Pericardium fibroblast (primary cell): ENCODE results near the gene ZNF541. TPM values are rescaled to one million over a fixed set of nuclear protein-coding genes. Genes with fewer than 3 reads are reported as not detected.

Experiments
- total RNA-seq: library from RNA; depleted of rRNA; stranded (reverse); fragments of >200 nt; gene quantifications from 2 replicates; pipeline ENCODE4 v1.2.3, GENCODE V29; 2015

ZNF541 gene, protein sequence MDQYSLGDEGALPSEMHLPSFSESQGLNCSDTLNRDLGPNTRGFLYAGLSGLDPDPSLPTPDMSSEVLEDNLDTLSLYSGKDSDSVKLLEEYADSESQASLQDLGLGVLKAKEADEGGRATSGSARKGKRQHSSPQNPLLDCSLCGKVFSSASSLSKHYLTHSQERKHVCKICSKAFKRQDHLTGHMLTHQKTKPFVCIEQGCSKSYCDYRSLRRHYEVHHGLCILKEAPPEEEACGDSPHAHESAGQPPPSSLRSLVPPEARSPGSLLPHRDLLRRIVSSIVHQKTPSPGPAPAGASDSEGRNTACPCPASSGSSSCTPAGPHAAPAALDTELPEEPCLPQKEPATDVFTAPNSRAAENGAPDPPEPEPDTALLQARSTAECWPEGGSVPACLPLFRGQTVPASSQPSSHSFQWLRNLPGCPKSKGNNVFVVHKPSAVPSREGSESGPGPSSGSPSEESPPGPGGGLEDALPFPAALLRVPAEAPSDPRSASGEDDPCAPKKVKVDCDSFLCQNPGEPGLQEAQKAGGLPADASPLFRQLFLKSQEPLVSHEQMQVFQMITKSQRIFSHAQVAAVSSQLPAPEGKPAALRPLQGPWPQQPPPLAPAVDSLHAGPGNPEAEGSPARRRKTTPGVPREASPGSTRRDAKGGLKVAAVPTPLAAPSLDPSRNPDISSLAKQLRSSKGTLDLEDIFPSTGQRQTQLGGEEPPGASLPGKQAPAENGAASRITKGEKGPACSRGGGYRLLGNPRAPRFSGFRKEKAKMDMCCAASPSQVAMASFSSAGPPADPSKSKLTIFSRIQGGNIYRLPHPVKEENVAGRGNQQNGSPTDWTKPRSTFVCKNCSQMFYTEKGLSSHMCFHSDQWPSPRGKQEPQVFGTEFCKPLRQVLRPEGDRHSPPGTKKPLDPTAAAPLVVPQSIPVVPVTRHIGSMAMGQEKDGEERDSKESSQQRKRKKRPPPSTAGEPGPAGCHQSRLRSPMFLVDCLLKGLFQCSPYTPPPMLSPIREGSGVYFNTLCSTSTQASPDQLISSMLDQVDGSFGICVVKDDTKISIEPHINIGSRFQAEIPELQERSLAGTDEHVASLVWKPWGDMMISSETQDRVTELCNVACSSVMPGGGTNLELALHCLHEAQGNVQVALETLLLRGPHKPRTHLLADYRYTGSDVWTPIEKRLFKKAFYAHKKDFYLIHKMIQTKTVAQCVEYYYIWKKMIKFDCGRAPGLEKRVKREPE (N-terminal part only)
- 0.23 TPM in 1 of 2 replicates, not detected in the other for total RNA-seq

GRCh38 chr19:47573071-47574026 is at the start of gene ZNF541:
Gene ZNF541, minus strand, starts transcription at chr19:47573148. Its CDS starts 17,292 bp downstream, at chr19:47555856.

GRCh38 chr19:47608969-47609905 is 36.3 kb upstream of the ZNF541 start, which contains the start of gene BICRA:
Gene BICRA, plus strand, starts transcription at chr19:47609134. Its CDS starts 64,441 bp downstream, at chr19:47673575.

Other genes starting within 250 kb of the ZNF541 start
- under 0.01 and 2.3 TPM in 2 replicates for gene C5AR2, start 241.0 kb downstream of the ZNF541 start, total RNA-seq
- gene DHX34, start 223.8 kb downstream of the ZNF541 start, total RNA-seq: 7.5 and 9.3 TPM in 2 replicates
- gene MEIS3, start 153.6 kb downstream of the ZNF541 start, total RNA-seq: 51.2 and 56.1 TPM in 2 replicates
- gene SLC8A2, start 101.3 kb downstream of the ZNF541 start, total RNA-seq: 1.3 TPM in 1 of 2 replicates, not detected in the other
- 2.1 and 11.1 TPM in 2 replicates for gene KPTN, start 88.9 kb downstream of the ZNF541 start, total RNA-seq
- gene NAPA, start 58.1 kb downstream of the ZNF541 start, total RNA-seq: 87.8 and 114 TPM in 2 replicates
- 2.7 and 4.9 TPM in 2 replicates for gene BICRA, start 36.0 kb upstream of the ZNF541 start, total RNA-seq
- 244 and 274 TPM in 2 replicates for gene EHD2, start 140.3 kb upstream of the ZNF541 start, total RNA-seq
- gene NOP53, start 172.4 kb upstream of the ZNF541 start, total RNA-seq: 253 and 299 TPM in 2 replicates
- gene SELENOW, start 205.6 kb upstream of the ZNF541 start, total RNA-seq: 336 and 410 TPM in 2 replicates
- not detected in 2 replicates for gene TPRX1, start 231.4 kb upstream of the ZNF541 start, total RNA-seq
- gene CRX, start 248.8 kb upstream of the ZNF541 start, total RNA-seq: not detected in 2 replicates